PC-3 (cell line): ENCODE results near the gene DGKZ.

ENCODE experiments used
- CTCF ChIP-seq: fragments of 300-600 bp; sonication (generic); conservative IDR thresholded peaks from 2 replicates; pipeline ENCODE4 v1.5.1; 2017; ENCODE audit warnings: antibody characterized with exemption, low read depth, mild to moderate bottlenecking, low read length
- EZH2phosphoT487 ChIP-seq: fragments of 300-600 bp; sonication (generic); IDR thresholded peaks from 2 replicates; pipeline ENCODE4 v1.6.1; 2018; ENCODE audit warnings: mild to moderate bottlenecking, antibody characterized with exemption, low read length, borderline replicate concordance

- TF ChIP-seq CTCF (no peak), EZH2phosphoT487 (no peak)
Observed at GRCh38 chr11:46327829-46328228, 19.4 kb upstream of the DGKZ start.
